ENCODE data around the gene TSPYL1. TPM values are rescaled to one million over a fixed set of nuclear protein-coding genes. Genes with fewer than 3 reads are reported as not detected.

The TSPYL1 gene
- total and polyA plus RNA-seq, 9 of the 15 experiments (the other 6 are each of a cell fraction or from before 2014, with no cell fraction given): 23.1 to 56.8 (median 37.9) TPM

DNA sequence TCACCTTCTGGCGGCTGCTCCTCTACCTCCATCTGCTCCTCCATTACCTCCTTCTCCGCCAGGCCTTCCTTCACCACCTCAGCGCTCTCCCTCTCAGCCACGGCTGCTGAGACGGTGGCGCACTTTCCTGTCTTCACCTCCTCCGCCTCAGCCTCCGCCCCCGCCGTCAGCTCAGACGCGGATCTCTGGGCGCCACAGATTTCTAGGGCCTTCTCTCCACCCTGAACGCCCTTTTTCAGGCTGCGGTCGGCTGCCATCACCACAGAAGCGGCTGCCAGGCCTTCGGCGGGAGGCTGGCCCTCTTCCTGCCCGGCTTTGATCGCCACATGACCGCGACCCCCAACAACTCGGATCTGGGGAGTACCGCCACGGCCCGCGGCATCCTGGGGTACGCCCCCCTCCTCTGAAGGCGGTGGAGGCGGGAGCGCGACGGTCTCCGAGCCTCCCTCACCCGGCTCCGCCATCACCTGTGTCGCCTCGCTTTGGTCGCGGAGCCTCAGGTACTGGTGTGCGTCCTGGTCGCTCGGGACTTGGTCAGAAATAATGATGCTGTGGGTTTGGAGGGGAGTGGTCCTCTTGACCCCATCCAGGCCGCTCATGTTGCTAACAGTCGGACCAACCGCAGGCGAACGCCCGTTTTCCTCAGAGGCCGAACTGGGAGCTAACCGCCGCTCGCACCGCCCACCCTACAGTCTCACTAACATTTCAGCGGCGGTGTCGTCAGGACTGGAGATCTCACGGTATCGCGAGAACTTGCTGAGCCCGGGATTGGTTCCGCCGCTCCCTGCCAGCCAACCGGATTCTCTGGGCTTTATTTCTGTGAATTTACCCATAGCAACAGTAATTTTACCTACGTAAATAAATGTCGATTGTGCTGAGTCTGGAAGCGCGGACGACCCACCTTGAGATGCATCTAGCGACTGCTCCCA is at the start of gene TSPYL1 (continued):
- TF ChIP-seq, protein P1, sequence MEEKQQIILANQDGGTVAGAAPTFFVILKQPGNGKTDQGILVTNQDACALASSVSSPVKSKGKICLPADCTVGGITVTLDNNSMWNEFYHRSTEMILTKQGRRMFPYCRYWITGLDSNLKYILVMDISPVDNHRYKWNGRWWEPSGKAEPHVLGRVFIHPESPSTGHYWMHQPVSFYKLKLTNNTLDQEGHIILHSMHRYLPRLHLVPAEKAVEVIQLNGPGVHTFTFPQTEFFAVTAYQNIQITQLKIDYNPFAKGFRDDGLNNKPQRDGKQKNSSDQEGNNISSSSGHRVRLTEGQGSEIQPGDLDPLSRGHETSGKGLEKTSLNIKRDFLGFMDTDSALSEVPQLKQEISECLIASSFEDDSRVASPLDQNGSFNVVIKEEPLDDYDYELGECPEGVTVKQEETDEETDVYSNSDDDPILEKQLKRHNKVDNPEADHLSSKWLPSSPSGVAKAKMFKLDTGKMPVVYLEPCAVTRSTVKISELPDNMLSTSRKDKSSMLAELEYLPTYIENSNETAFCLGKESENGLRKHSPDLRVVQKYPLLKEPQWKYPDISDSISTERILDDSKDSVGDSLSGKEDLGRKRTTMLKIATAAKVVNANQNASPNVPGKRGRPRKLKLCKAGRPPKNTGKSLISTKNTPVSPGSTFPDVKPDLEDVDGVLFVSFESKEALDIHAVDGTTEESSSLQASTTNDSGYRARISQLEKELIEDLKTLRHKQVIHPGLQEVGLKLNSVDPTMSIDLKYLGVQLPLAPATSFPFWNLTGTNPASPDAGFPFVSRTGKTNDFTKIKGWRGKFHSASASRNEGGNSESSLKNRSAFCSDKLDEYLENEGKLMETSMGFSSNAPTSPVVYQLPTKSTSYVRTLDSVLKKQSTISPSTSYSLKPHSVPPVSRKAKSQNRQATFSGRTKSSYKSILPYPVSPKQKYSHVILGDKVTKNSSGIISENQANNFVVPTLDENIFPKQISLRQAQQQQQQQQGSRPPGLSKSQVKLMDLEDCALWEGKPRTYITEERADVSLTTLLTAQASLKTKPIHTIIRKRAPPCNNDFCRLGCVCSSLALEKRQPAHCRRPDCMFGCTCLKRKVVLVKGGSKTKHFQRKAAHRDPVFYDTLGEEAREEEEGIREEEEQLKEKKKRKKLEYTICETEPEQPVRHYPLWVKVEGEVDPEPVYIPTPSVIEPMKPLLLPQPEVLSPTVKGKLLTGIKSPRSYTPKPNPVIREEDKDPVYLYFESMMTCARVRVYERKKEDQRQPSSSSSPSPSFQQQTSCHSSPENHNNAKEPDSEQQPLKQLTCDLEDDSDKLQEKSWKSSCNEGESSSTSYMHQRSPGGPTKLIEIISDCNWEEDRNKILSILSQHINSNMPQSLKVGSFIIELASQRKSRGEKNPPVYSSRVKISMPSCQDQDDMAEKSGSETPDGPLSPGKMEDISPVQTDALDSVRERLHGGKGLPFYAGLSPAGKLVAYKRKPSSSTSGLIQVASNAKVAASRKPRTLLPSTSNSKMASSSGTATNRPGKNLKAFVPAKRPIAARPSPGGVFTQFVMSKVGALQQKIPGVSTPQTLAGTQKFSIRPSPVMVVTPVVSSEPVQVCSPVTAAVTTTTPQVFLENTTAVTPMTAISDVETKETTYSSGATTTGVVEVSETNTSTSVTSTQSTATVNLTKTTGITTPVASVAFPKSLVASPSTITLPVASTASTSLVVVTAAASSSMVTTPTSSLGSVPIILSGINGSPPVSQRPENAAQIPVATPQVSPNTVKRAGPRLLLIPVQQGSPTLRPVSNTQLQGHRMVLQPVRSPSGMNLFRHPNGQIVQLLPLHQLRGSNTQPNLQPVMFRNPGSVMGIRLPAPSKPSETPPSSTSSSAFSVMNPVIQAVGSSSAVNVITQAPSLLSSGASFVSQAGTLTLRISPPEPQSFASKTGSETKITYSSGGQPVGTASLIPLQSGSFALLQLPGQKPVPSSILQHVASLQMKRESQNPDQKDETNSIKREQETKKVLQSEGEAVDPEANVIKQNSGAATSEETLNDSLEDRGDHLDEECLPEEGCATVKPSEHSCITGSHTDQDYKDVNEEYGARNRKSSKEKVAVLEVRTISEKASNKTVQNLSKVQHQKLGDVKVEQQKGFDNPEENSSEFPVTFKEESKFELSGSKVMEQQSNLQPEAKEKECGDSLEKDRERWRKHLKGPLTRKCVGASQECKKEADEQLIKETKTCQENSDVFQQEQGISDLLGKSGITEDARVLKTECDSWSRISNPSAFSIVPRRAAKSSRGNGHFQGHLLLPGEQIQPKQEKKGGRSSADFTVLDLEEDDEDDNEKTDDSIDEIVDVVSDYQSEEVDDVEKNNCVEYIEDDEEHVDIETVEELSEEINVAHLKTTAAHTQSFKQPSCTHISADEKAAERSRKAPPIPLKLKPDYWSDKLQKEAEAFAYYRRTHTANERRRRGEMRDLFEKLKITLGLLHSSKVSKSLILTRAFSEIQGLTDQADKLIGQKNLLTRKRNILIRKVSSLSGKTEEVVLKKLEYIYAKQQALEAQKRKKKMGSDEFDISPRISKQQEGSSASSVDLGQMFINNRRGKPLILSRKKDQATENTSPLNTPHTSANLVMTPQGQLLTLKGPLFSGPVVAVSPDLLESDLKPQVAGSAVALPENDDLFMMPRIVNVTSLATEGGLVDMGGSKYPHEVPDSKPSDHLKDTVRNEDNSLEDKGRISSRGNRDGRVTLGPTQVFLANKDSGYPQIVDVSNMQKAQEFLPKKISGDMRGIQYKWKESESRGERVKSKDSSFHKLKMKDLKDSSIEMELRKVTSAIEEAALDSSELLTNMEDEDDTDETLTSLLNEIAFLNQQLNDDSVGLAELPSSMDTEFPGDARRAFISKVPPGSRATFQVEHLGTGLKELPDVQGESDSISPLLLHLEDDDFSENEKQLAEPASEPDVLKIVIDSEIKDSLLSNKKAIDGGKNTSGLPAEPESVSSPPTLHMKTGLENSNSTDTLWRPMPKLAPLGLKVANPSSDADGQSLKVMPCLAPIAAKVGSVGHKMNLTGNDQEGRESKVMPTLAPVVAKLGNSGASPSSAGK (IDR thresholded peaks at IDR 0.05): 0 out of 2 replicates have a peak, but pooled peaks have one; percentile 49
- TF ChIP-seq MTA3 (IDR thresholded peaks at IDR 0.05; ENCODE audit: borderline replicate concordance) (peak; percentile 76; the same call in 1 of the 2 replicates), PHF8 (IDR thresholded peaks at IDR 0.05; ENCODE audit: borderline replicate concordance, low read length) (peak; percentile 90), TEAD4 (IDR thresholded peaks at IDR 0.05; ENCODE audit: low read length) (0 out of 2 replicates have a peak, but pooled peaks have one; percentile 10), TEAD4 (CRISPR knock-in tag; IDR thresholded peaks at IDR 0.05; ENCODE audit: borderline replicate concordance) (no peak), ZEB2 (IDR thresholded peaks at IDR 0.05) (no peak), PTRF (tag; IDR thresholded peaks at IDR 0.05) (no peak)
- TF ChIP-seq, protein P2, sequence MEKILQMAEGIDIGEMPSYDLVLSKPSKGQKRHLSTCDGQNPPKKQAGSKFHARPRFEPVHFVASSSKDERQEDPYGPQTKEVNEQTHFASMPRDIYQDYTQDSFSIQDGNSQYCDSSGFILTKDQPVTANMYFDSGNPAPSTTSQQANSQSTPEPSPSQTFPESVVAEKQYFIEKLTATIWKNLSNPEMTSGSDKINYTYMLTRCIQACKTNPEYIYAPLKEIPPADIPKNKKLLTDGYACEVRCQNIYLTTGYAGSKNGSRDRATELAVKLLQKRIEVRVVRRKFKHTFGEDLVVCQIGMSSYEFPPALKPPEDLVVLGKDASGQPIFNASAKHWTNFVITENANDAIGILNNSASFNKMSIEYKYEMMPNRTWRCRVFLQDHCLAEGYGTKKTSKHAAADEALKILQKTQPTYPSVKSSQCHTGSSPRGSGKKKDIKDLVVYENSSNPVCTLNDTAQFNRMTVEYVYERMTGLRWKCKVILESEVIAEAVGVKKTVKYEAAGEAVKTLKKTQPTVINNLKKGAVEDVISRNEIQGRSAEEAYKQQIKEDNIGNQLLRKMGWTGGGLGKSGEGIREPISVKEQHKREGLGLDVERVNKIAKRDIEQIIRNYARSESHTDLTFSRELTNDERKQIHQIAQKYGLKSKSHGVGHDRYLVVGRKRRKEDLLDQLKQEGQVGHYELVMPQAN (IDR thresholded peaks at IDR 0.05; ENCODE audit: borderline replicate concordance): peak; percentile 62
- TF ChIP-seq, protein P3, sequence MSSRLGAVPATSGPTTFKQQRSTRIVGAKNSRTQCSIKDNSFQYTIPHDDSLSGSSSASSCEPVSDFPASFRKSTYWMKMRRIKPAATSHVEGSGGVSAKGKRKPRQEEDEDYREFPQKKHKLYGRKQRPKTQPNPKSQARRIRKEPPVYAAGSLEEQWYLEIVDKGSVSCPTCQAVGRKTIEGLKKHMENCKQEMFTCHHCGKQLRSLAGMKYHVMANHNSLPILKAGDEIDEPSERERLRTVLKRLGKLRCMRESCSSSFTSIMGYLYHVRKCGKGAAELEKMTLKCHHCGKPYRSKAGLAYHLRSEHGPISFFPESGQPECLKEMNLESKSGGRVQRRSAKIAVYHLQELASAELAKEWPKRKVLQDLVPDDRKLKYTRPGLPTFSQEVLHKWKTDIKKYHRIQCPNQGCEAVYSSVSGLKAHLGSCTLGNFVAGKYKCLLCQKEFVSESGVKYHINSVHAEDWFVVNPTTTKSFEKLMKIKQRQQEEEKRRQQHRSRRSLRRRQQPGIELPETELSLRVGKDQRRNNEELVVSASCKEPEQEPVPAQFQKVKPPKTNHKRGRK (tag; IDR thresholded peaks at IDR 0.05): no peak

All from K562 (cell line).